K562 (cell line): ENCODE data around the gene IGSF9. TPM values are rescaled to one million over a fixed set of nuclear protein-coding genes. Genes with fewer than 3 reads are reported as not detected.

Source experiments
- ATAC-seq: fragments of 200-7000 bp; cut with Tn5 transposase; 3 replicates; pipeline ENCODE4 v1.9.1; 2020; ENCODE audit warnings: moderate library complexity
- BruUV-seq: library from RNA; stranded (reverse); fragments of 400-500 nt; replicated peaks from 2 replicates; lab custom pipeline; 2021; lab: Mats Ljungman, UMichigan
- CTCF ChIA-PET: fragments of 300-600 bp; formaldehyde crosslinking; extraction: SDS; loops from one replicate; lab custom pipeline; 2021; ENCODE audit warnings: low intra/inter-chr PET ratio; lab: Yijun Ruan, JAX
- POLR2A ChIA-PET: fragments of 300-600, 350-650 bp; sonication (Branson Sonifier 250); formaldehyde crosslinking; extraction: SDS; loops from one replicate; lab custom pipeline; 2021; ENCODE audit warnings: antibody characterized with exemption, inconsistent platforms; lab: Yijun Ruan, JAX
- DNase-seq, 4 experiments: peaks; one replicate each; pipeline versions ENCODE4 v3.0.0 to v3.0.0-alpha.2; 2011 to 2018; ENCODE audit warnings: low spot score in 3 of 4, mixed read lengths in 3 of 4; ENCODE audit errors: extremely low read depth in 1 of 4
- FAIRE-seq: peaks from 2 replicates; lab custom pipeline; 2011; peaks lifted over from hg19 to GRCh38; lab: Jason Lieb, UNC
- H2AFZ ChIP-seq: 2 replicates; pipeline ENCODE4 v1.6.0; 2011; ENCODE audit warnings: low read depth, low read length, control low read depth, inconsistent platforms
- H3K27ac ChIP-seq: fragments of 200-600 bp; 3 replicates; pipeline ENCODE4 v1.8.0; 2011; ENCODE audit warnings: low read depth, mild to moderate bottlenecking, control low read depth, inconsistent platforms, low read length, moderate library complexity, mixed read lengths; ENCODE audit errors: extremely low read depth
- H3K27me3 ChIP-seq, 2 experiments: fragments of 300-600 bp in 1 of 2; 2 replicates in 1 of 2; 3 replicates in 1 of 2; pipeline versions ENCODE4 v1.6.0 to v1.8.0; 2011; ENCODE audit warnings: inconsistent platforms in 2 of 2, low read length in 2 of 2, mild to moderate bottlenecking in 1 of 2, mixed read lengths in 1 of 2, moderate library complexity in 1 of 2; ENCODE audit not compliant: control insufficient read depth in 2 of 2, insufficient read depth in 2 of 2
- H3K36me3 ChIP-seq: fragments of 300-600 bp; 3 replicates; pipeline ENCODE4 v1.8.0; 2011; ENCODE audit warnings: mild to moderate bottlenecking, low read length, inconsistent platforms; ENCODE audit not compliant: control insufficient read depth, insufficient read depth
- H3K4me1 ChIP-seq, 2 experiments: fragments of 200-600 bp in 1 of 2; replicated peaks in 1 of 2; 2 replicates in 1 of 2; 3 replicates in 1 of 2; pipeline versions ENCODE4 v1.5.1 to v1.8.0; 2011; ENCODE audit warnings: inconsistent platforms in 2 of 2, low read length in 2 of 2, mild to moderate bottlenecking in 1 of 2, mixed read lengths in 1 of 2, moderate library complexity in 1 of 2; ENCODE audit not compliant: control insufficient read depth in 2 of 2, insufficient read depth in 2 of 2
- H3K4me2 ChIP-seq: 2 replicates; pipeline ENCODE4 v1.6.1; 2011; ENCODE audit warnings: low read length, control low read depth, inconsistent platforms, mixed read lengths; ENCODE audit not compliant: insufficient read depth
- H3K4me3 ChIP-seq: fragments of 200-600 bp; sonication (generic), shearing (Covaris generic); 2 replicates; pipeline ENCODE4 v1.5.1; 2016; ENCODE audit warnings: control low read depth, inconsistent platforms
- H3K79me2 ChIP-seq: fragments of 200-600 bp; 3 replicates; pipeline ENCODE4 v1.8.0; 2011; ENCODE audit warnings: low read length, inconsistent platforms; ENCODE audit not compliant: control insufficient read depth, insufficient read depth
- H3K9ac ChIP-seq, 2 experiments: 2 replicates each; pipeline versions ENCODE4 v1.6.0 to v1.6.1; 2011; ENCODE audit warnings: low read depth in 2 of 2, low read length in 2 of 2, control low read depth in 1 of 2, inconsistent platforms in 1 of 2, mild to moderate bottlenecking in 1 of 2, mixed read lengths in 1 of 2; ENCODE audit not compliant: insufficient read depth in 1 of 2
- H3K9me1 ChIP-seq: one replicate; pipeline ENCODE4 v1.6.0; 2011; ENCODE audit warnings: inconsistent platforms, mild to moderate bottlenecking, low read length, moderate library complexity; ENCODE audit not compliant: control insufficient read depth, insufficient read depth
- H3K9me3 ChIP-seq: replicated peaks from 2 replicates; pipeline ENCODE4 v1.5.1; 2011; ENCODE audit warnings: low read depth, low read length, inconsistent platforms; ENCODE audit not compliant: control insufficient read depth, insufficient read depth
- H4K20me1 ChIP-seq: replicated peaks from 2 replicates; pipeline ENCODE4 v1.6.1; 2011; ENCODE audit warnings: low read length, inconsistent platforms, mixed read lengths; ENCODE audit not compliant: control insufficient read depth, insufficient read depth
- CBFB ChIP-seq: sonication (generic); formaldehyde crosslinking; IDR thresholded peaks from 2 replicates; pipeline ENCODE4 v1.4.0; 2020; ENCODE audit warnings: mild to moderate bottlenecking, missing genetic modification reagents
- KLF10 ChIP-seq: fragments of 250-450 bp; sonication (Bioruptor Pico); IDR thresholded peaks from 2 replicates; pipeline ENCODE4 v1.6.1; 2021; ENCODE audit warnings: matching md5 sums
- KLF16 ChIP-seq: IDR thresholded peaks from 2 replicates; pipeline ENCODE4 v1.6.1; 2016; ENCODE audit warnings: antibody characterized with exemption
- MTA1 ChIP-seq: fragments of 450-650 bp; IDR thresholded peaks from 2 replicates; pipeline ENCODE4 v1.6.1; 2017; ENCODE audit warnings: borderline replicate concordance
- NRF1 ChIP-seq, 2 experiments: fragments of 450-650 bp; IDR thresholded peaks in 1 of 2; conservative IDR thresholded peaks in 1 of 2; 2 replicates each; pipeline ENCODE4 v1.6.1; 2014; ENCODE audit warnings: mild to moderate bottlenecking in 2 of 2
- PHF21A ChIP-seq: fragments of 450-650 bp; IDR thresholded peaks from 2 replicates; pipeline ENCODE4 v1.6.1; 2017; ENCODE audit warnings: low read depth, borderline replicate concordance
- PRMT5 ChIP-seq: sonication (generic); formaldehyde crosslinking; IDR thresholded peaks from 2 replicates; pipeline ENCODE4 v1.5.0; 2020; ENCODE audit warnings: missing genetic modification reagents
- SPI1 ChIP-seq: IDR thresholded peaks from 2 replicates; pipeline ENCODE4 v1.6.1; 2011; ENCODE audit warnings: low read depth, low read length, control low read depth, borderline replicate concordance
- SRF ChIP-seq, 2 experiments: fragments of 250-450, 450-650 bp in 1 of 2; sonication (Bioruptor Pico) in 1 of 2; sonication (generic) in 1 of 2; formaldehyde crosslinking; IDR thresholded peaks; 2 replicates each; pipeline versions ENCODE4 v1.5.0 to v1.5.1; 2020 to 2022; ENCODE audit warnings: mild to moderate bottlenecking in 1 of 2, missing genetic modification reagents in 1 of 2
- SRSF1 ChIP-seq: fragments of 200-400 bp; formaldehyde crosslinking; IDR thresholded peaks from 2 replicates; pipeline ENCODE4 v1.6.1; 2017; ENCODE audit warnings: mild to moderate bottlenecking, low read depth, low read length, moderate library complexity
- TFAP4 ChIP-seq: sonication (generic); formaldehyde crosslinking; IDR thresholded peaks from 2 replicates; pipeline ENCODE4 v1.8.0; 2022; ENCODE audit warnings: missing genetic modification reagents, mild to moderate bottlenecking, moderate library complexity, borderline replicate concordance
- TRIM25 ChIP-seq: fragments of 450-650 bp; IDR thresholded peaks from 2 replicates; pipeline ENCODE4 v1.7.0; 2016; ENCODE audit warnings: borderline replicate concordance
- ZBTB26 ChIP-seq: fragments of 450-650 bp; formaldehyde crosslinking; IDR thresholded peaks from 2 replicates; pipeline ENCODE4 v1.4.0; 2022; ENCODE audit warnings: missing genetic modification characterization
- ZNF140 ChIP-seq: fragments of 250-450 bp; sonication (Bioruptor Pico); IDR thresholded peaks from 2 replicates; pipeline ENCODE4 v1.8.0; 2021; ENCODE audit warnings: moderate library complexity, mild to moderate bottlenecking, inconsistent platforms
- ZNF584 ChIP-seq: fragments of 200-800 bp; sonication (Bioruptor generic); IDR thresholded peaks from 2 replicates; pipeline ENCODE4 v1.6.1; 2016; ENCODE audit warnings: low read depth, mild to moderate bottlenecking, missing genetic modification characterization, missing compliant biosample characterization
- ZNF699 ChIP-seq: fragments of 250-450 bp; sonication (Bioruptor Pico); IDR thresholded peaks from 2 replicates; pipeline ENCODE4 v1.8.0; 2021; ENCODE audit warnings: mild to moderate bottlenecking, moderate library complexity; ENCODE audit not compliant: insufficient replicate concordance
- WGBS: fragments of 100-300 bp; shearing (Covaris generic); methylation state at CpG from one replicate; pipeline ENCODE4 v1.1.6; 2016; ENCODE audit warnings: low coverage, mixed read lengths; ENCODE audit not compliant: insufficient coverage; ENCODE audit errors: missing lambda C conversion rate; 5-methylcytosine and 5-hydroxymethylcytosine counted together
- in situ Hi-C: fragments of 300-500 bp; cut with MboI; formaldehyde crosslinking; loops from 4 replicates; pipeline ENCODE4 v1.15.0; 2018; ENCODE audit warnings: inconsistent platforms, mixed read lengths
- intact Hi-C: fragments of 100-400 bp; cut with micrococcal nuclease; formaldehyde crosslinking; loops from 2 replicates; pipeline ENCODE4 v1.14.2; 2022
- polyA plus RNA-seq, 8 experiments: library from polyadenylated mRNA; depleted of rRNA in 4 of 8; stranded (reverse) in 5 of 8; unstranded in 3 of 8; fragments of >200 nt; fragmentation: Nextera tagmentation in 2 of 8; fragmentation: Illumina TruSeq in 1 of 8; extraction: Ambion mirVana in 2 of 8; extraction: Trizol in 1 of 8; gene quantifications; 2 replicates each; pipeline versions ENCODE4 v1.2.1 to v1.2.3, GENCODE V29; 2011 to 2014; ENCODE audit warnings: inconsistent platforms in 1 of 8, missing spikeins in 1 of 8
- total RNA-seq, 7 experiments: library from RNA; depleted of rRNA in 6 of 7; stranded (reverse); fragments of >200 nt in 6 of 7; fragmentation: Illumina TruSeq in 2 of 7; extraction: Trizol in 2 of 7; gene quantifications; 2 replicates each; pipeline versions ENCODE4 v1.2.1 to v1.2.3, GENCODE V29; 2011 to 2021; ENCODE audit warnings: low replicate concordance in 1 of 7

The IGSF9 gene
- total and polyA plus RNA-seq, 9 of the 15 experiments (the other 6 are each of a cell fraction or from before 2014, with no cell fraction given) = 0.03 to 0.29 (median 0.07) TPM; not detected in 1

- H3K9me1 ChIP-seq = no peaks in the 10 kb centered on the region
- H2AFZ ChIP-seq = no peak overlapping the region
- TF ChIP-seq ZNF140 (CRISPR knock-in tag) = no peak
- no peak for TF ChIP-seq PRMT5
- TF ChIP-seq TFAP4 (CRISPR knock-in tag) = no peak
- no peak for TF ChIP-seq MTA1
- TF ChIP-seq PHF21A = no peak
- no peak for TF ChIP-seq SPI1
- TF ChIP-seq NRF1 (conservative IDR thresholded peaks at IDR 0.05 in 1 of 2, IDR thresholded peaks at IDR 0.05 in 1 of 2) = no peak
- no peak for TF ChIP-seq SRSF1
- no peak for TF ChIP-seq KLF10
- TF ChIP-seq CBFB = no peak
- TF ChIP-seq ZBTB26 (CRISPR knock-in tag) = no peak
- no peak for TF ChIP-seq SRF (CRISPR knock-in tag; IDR thresholded peaks at IDR 0.05)
- TF ChIP-seq KLF16 = no peak
- TF ChIP-seq TRIM25 = no peak
- TF ChIP-seq ZNF584 (CRISPR knock-in tag) = no peak
- no peak for TF ChIP-seq ZNF699 (CRISPR knock-in tag)
- H3K4me3 ChIP-seq = no peak overlapping the region
- intact Hi-C loops (no loop called here), in situ Hi-C loops (no loop called here)
- H3K27ac ChIP-seq = no peak overlapping the region
- no peak for DNase-seq
- POLR2A ChIA-PET = interaction anchor here (0.5 to 1.7 kb wide), 4 partner anchors 8 to 46 kb away, joined by 3 to 5 read pairs (median 4); partner anchors contain the start of genes IGSF9 and TAGLN2
- no peaks in the 10 kb centered on the region for H3K36me3 ChIP-seq
- H3K4me1 ChIP-seq = peaks cover 8 to 45% of the 10 kb centered on the region in 2 experiments; a peak in 4 of 5 replicates
- WGBS = 15% methylated on average over 4 of the region's 4 CpGs
- no peak overlapping the region for H3K4me2 ChIP-seq
- no peaks in the 10 kb centered on the region for H3K79me2 ChIP-seq
- peaks cover 9 to 51% of the 10 kb centered on the region in 2 experiments; a peak in 4 of 5 replicates for H3K27me3 ChIP-seq
- FAIRE-seq = no peak
- no peak for ATAC-seq
- no TSS peak for BruUV-seq
- CTCF ChIA-PET = no interaction called here
- no peaks in the 10 kb centered on the region; the same call in 1 of the 2 replicates for H4K20me1 ChIP-seq
- no peak overlapping the region for H3K9ac ChIP-seq
- H3K9me3 ChIP-seq = no peaks in the 10 kb centered on the region
Measured at GRCh38 chr1:159933347-159933746, 12.1 kb downstream of the IGSF9 start.
